Spinal cord (tissue), 10 donors: ENCODE data around the gene RICTOR. TPM values are rescaled to one million over a fixed set of nuclear protein-coding genes. Genes with fewer than 3 reads are reported as not detected.
"Not testable (repeated sequence)": the region's sequence is repeated elsewhere in the genome, so short reads cannot be mapped to it uniquely, and the experiment has no call there.

Experiments
- DNase-seq, 6 donors: peaks; one replicate each; pipeline versions ENCODE4 v3.0.0 to v3.0.0-alpha.2; 2013 to 2015; ENCODE audit warnings: low spot score in 6 of 6, low read depth in 4 of 6
- H3K27ac ChIP-seq: one replicate; pipeline ENCODE4 v1.5.1; 2013; ENCODE audit warnings: low read depth, low read length, control low read depth
- H3K27me3 ChIP-seq: one replicate; pipeline ENCODE4 v1.6.1; 2013; ENCODE audit warnings: low read length; ENCODE audit not compliant: control insufficient read depth, insufficient read depth
- H3K36me3 ChIP-seq: one replicate; pipeline ENCODE4 v1.6.1; 2013; ENCODE audit warnings: low read length; ENCODE audit not compliant: control insufficient read depth, insufficient read depth
- H3K4me1 ChIP-seq: one replicate; pipeline ENCODE4 v1.6.1; 2013; ENCODE audit warnings: low read length; ENCODE audit not compliant: control insufficient read depth, insufficient read depth
- H3K4me3 ChIP-seq: one replicate; pipeline ENCODE4 v1.5.1; 2013; ENCODE audit warnings: low read depth, low read length, control low read depth
- H3K9me3 ChIP-seq: one replicate; pipeline ENCODE4 v1.6.1; 2013; ENCODE audit warnings: low read length; ENCODE audit not compliant: control insufficient read depth, insufficient read depth
- WGBS: methylation state at CpG from one replicate; pipeline ENCODE4 v1.1.5; 2013; ENCODE audit warnings: missing lambda C conversion rate; ENCODE audit not compliant: insufficient coverage; 5-methylcytosine and 5-hydroxymethylcytosine counted together
- polyA plus RNA-seq, 2 donors: library from polyadenylated mRNA; unstranded; fragments of 120-200 nt; gene quantifications; one replicate each; pipeline ENCODE4 v1.2.1, GENCODE V29; 2013; ENCODE audit not compliant: insufficient read length in 2 of 2
- total RNA-seq, 2 donors: library from RNA; depleted of rRNA in 1 of 2; stranded (reverse); fragments of 120-200 nt in 1 of 2; fragments of >200 nt in 1 of 2; gene quantifications; one replicate each; pipeline versions ENCODE4 v1.2.3 to v1.2.4, GENCODE V29; 2013 to 2014
- donor health status: healthy.

Gene RICTOR
- total and polyA plus RNA-seq, 4 donors, result 17.9 to 100 (median 34.2) TPM

DNA sequence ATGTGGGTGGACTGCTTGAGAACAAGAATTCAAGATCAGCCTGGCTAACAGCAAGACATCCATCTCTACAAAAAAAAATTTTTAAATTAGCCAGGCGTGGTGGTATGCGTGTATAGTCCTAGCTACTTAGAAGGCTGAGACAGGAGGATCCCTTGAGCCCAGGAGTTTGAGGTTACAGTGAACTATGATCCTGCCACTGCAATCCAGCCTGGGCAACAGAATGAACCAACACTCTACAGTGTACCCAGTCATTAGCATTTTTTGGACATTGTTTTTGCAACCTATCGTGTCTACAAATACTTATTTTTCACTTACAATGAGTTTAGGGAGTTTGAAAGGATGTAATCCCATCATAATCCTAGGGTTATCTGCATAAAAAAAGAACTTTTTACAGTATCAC, 22.1 kb downstream of the RICTOR start:
- no peaks in the 10 kb centered on the region for H3K36me3 ChIP-seq
- 93% methylated on average over 2 of the region's 3 CpGs for WGBS
- H3K27ac ChIP-seq, result no peak overlapping the region
- H3K4me1 ChIP-seq, result no peaks in the 10 kb centered on the region
- no peak for DNase-seq
- H3K4me3 ChIP-seq, result no peak overlapping the region
- no peaks in the 10 kb centered on the region for H3K9me3 ChIP-seq
- H3K27me3 ChIP-seq, result no peaks in the 10 kb centered on the region

DNA sequence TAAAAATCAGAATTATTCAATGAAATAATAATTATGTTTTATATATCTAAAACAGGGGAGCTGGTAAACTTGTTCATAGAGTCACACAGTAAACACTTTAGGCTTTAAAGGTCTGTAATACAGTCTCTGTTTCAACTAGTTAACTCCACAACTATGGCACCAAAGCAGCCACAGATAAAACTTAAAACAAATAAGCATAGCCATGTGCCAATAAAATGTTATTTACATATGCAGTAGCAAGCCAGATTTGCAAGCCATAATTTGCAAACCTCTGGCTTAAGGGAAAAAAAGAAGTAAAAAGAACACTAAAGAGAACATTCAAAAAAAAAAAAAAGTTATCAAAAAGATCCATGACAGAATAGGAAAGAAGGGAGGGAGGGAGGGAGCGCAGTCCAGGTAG, 24.9 kb downstream of the RICTOR start:
- Histone ChIP-seq H3K4me1 (no peaks in the 10 kb centered on the region), H3K27ac (no peak overlapping the region), H3K27me3 (no peaks in the 10 kb centered on the region), H3K36me3 (no peaks in the 10 kb centered on the region), H3K9me3 (no peaks in the 10 kb centered on the region), H3K4me3 (no peak overlapping the region)
- no CpG with 5 or more reads among the region's 1 CpG for WGBS
- DNase-seq, result no peak

- no CpG with 5 or more reads among the region's 1 CpG for WGBS
- Histone ChIP-seq H3K36me3 (no peaks in the 10 kb centered on the region), H3K4me1 (no peaks in the 10 kb centered on the region), H3K27me3 (no peaks in the 10 kb centered on the region), H3K4me3 (no peak overlapping the region), H3K27ac (no peak overlapping the region), H3K9me3 (no peaks in the 10 kb centered on the region)
- no peak for DNase-seq
These were observed 33.3 kb downstream of the RICTOR start for GRCh38 chr5:39040875-39041274.

DNA sequence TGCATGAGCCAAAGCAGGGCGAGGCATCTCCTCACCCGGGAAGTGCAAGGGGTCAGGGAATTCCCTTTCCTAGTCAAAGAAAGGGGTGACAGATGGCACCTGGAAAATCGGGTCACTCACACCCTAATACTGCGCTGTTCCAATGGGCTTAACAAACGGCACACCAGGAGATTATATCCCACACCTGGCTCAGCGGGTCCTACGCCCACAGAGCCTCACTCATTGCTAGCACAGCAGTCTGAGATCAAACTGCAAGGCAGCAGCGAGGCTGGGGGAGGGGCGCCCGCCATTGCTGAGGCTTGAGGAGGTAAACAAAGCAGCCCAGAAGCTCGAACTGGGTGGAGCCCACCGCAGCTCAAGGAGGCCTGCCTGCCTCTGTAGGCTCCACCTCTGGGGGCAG, 39.7 kb downstream of the RICTOR start:
- H3K27ac ChIP-seq, DNase-seq, H3K9me3 ChIP-seq, H3K4me1 ChIP-seq, H3K4me3 ChIP-seq, H3K27me3 ChIP-seq, H3K36me3 ChIP-seq: not testable (repeated sequence)
- 98% methylated on average over 8 of the region's 12 CpGs for WGBS

DNA sequence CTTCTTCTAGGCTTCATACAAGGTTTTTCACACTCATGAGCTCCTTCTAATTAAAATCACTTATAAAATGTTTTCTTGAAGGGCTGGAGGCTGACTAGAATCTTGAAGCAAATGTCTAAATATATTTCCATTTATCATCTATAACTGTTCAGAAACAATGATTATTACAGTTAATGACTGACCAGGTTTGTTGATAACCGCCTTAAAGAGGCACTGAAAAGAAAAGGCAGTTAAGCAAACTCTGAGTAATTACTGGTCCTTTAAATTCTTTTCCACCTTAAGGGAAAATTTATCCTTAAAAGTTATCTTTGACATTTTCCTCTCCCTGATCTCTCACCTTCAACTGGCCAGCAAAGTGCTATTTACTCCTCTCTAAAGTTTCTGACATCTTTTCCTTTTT, 43.2 kb downstream of the RICTOR start:
- WGBS, result no CpG with 5 or more reads among the region's 1 CpG
- H3K27ac ChIP-seq, result no peak overlapping the region
- H3K27me3 ChIP-seq, result no peaks in the 10 kb centered on the region

DNA sequence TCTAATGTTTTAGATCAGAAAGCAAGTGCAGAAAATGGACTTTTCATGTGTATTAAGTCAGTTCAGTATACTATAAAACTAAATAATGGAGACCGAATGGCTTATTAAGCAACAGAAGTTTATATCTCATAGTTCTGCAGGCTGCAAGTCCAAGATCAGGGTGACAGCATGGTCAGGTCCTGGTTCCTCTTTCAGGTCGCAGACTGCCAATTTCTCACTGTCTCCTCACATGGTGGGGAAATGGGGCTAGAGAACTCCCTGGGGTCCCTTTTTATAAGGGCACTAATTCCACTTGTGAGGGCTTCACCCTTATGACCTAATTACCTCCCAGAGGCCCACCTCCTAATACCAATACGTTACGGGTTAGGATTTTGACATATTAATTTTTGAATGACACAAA, 48.7 kb downstream of the RICTOR start:
- Histone ChIP-seq H3K27me3 (no peaks in the 10 kb centered on the region), H3K36me3 (no peaks in the 10 kb centered on the region), H3K4me3 (no peak overlapping the region), H3K4me1 (no peaks in the 10 kb centered on the region), H3K27ac (no peak overlapping the region), H3K9me3 (peaks cover 4% of the 10 kb centered on the region)
- WGBS, result no CpG with 5 or more reads among the region's 4 CpGs
- no peak for DNase-seq

More for the DNA sequence above, 43.2 kb downstream of the RICTOR start:
- Histone ChIP-seq H3K4me3 (no peak overlapping the region), H3K4me1 (no peaks in the 10 kb centered on the region), H3K36me3 (no peaks in the 10 kb centered on the region), H3K9me3 (peaks cover 4% of the 10 kb centered on the region)
- no peak for DNase-seq

GRCh38 chr5:39024884-39025283, 49.3 kb downstream of the RICTOR start:
- no peaks in the 10 kb centered on the region for H3K4me1 ChIP-seq
- no peaks in the 10 kb centered on the region for H3K36me3 ChIP-seq
- peaks cover 4% of the 10 kb centered on the region for H3K9me3 ChIP-seq
- no peaks in the 10 kb centered on the region for H3K27me3 ChIP-seq
- H3K27ac ChIP-seq, result no peak overlapping the region
- no peak overlapping the region for H3K4me3 ChIP-seq
- no peak for DNase-seq

GRCh38 chr5:39024005-39024404, 50.2 kb downstream of the RICTOR start:
- no peaks in the 10 kb centered on the region for H3K36me3 ChIP-seq
- H3K9me3 ChIP-seq, result peaks cover 4% of the 10 kb centered on the region
- no peak overlapping the region for H3K27ac ChIP-seq
- H3K4me1 ChIP-seq, result no peaks in the 10 kb centered on the region
- 44% methylated on average over 2 of the region's 7 CpGs for WGBS
- DNase-seq, result no peak
- no peaks in the 10 kb centered on the region for H3K27me3 ChIP-seq
- H3K4me3 ChIP-seq, result no peak overlapping the region

GRCh38 chr5:39023121-39023520, 51.1 kb downstream of the RICTOR start:
- H3K9me3 ChIP-seq, result no peaks in the 10 kb centered on the region
- WGBS, result no CpG with 5 or more reads among the region's 4 CpGs
- H3K27me3 ChIP-seq, result no peaks in the 10 kb centered on the region
- H3K4me3 ChIP-seq, result no peak overlapping the region
- no peaks in the 10 kb centered on the region for H3K4me1 ChIP-seq
- no peaks in the 10 kb centered on the region for H3K36me3 ChIP-seq
- no peak for DNase-seq
- no peak overlapping the region for H3K27ac ChIP-seq

GRCh38 chr5:39022151-39022550, 52.0 kb downstream of the RICTOR start:
- no peaks in the 10 kb centered on the region for H3K4me1 ChIP-seq
- no peaks in the 10 kb centered on the region for H3K27me3 ChIP-seq
- H3K27ac ChIP-seq, result no peak overlapping the region
- no peaks in the 10 kb centered on the region for H3K36me3 ChIP-seq
- H3K4me3 ChIP-seq, result no peak overlapping the region
- no peaks in the 10 kb centered on the region for H3K9me3 ChIP-seq
- WGBS, result 78% methylated on average over 4 of the region's 4 CpGs
- no peak for DNase-seq
